ENCODE results near the gene PXMP4.
A peak's percentile ranks its signal among the peaks of the same experiment; 100 is the strongest.

The PXMP4 gene

DNA sequence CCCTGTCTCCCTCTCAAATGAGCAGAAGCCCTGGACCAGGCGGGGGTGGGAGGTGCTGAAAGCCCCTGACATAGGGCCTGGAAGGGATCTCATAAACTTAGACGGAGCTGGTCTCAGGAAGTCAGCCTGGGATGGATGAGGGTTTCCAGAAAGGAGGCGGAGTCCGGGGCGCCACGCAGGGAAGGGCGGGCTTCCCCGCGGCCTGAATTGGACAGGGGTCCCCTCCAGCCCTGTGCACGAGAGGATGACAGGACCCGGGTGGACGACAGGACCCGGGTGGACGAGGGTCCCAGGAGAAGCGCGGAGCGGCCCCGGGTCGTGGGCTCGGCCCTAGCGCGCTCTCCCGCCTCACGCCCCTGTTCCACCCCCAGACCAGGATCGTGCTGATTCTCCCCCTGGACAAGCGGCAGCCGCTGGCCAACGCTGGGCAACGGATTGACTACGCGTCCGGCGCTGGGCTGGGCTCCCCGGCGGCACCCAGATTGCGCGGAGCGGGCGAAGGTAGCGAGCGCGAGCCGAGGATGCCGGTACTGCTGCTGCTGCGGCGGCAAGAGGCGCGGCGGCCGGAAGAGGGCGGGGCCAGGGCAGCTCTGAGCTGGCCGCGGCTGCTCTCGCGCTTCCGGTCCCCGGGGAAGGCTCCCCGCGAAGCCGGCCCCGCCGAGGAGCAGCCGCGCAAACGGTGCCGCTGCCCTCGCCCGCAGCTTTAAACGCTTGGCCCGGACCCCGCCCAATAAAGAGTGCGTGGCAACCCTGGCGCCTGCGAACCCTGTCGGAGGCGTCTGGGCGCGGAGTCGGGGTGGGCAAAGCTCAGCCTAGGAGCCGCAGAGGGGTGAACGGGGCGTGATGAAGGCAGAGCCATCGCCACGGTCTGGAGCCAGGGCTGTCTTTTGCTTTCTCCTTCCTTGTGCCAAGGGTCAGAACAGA, 56.7 kb downstream of the PXMP4 start:
- TF ChIP-seq POLR2AphosphoS5 (IDR thresholded peaks at IDR 0.05; ENCODE audit: low read depth, low read length), result peak; percentile 85
- TF ChIP-seq FOXP2 (optimal IDR thresholded peaks at IDR 0.05; ENCODE audit: borderline replicate concordance, extremely low read depth, extremely low read length, insufficient read depth), result peak; percentile 37
- peak; percentile 47; the same call in 1 of the 2 replicates for TF ChIP-seq TAF1 (IDR thresholded peaks at IDR 0.05; ENCODE audit: borderline replicate concordance, insufficient read depth, low read length)
- TF ChIP-seq, protein P1, sequence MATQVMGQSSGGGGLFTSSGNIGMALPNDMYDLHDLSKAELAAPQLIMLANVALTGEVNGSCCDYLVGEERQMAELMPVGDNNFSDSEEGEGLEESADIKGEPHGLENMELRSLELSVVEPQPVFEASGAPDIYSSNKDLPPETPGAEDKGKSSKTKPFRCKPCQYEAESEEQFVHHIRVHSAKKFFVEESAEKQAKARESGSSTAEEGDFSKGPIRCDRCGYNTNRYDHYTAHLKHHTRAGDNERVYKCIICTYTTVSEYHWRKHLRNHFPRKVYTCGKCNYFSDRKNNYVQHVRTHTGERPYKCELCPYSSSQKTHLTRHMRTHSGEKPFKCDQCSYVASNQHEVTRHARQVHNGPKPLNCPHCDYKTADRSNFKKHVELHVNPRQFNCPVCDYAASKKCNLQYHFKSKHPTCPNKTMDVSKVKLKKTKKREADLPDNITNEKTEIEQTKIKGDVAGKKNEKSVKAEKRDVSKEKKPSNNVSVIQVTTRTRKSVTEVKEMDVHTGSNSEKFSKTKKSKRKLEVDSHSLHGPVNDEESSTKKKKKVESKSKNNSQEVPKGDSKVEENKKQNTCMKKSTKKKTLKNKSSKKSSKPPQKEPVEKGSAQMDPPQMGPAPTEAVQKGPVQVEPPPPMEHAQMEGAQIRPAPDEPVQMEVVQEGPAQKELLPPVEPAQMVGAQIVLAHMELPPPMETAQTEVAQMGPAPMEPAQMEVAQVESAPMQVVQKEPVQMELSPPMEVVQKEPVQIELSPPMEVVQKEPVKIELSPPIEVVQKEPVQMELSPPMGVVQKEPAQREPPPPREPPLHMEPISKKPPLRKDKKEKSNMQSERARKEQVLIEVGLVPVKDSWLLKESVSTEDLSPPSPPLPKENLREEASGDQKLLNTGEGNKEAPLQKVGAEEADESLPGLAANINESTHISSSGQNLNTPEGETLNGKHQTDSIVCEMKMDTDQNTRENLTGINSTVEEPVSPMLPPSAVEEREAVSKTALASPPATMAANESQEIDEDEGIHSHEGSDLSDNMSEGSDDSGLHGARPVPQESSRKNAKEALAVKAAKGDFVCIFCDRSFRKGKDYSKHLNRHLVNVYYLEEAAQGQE (IDR thresholded peaks at IDR 0.05; ENCODE audit: insufficient read depth in 1 of 2, low read depth in 2 of 2, low read length in 2 of 2), result no peak; a peak in 1 of 4 replicates
- TF ChIP-seq SIN3A (IDR thresholded peaks at IDR 0.05; ENCODE audit: borderline replicate concordance, insufficient read depth, low read length), result 0 out of 2 replicates have a peak, but pooled peaks have one; percentile 43

DNA sequence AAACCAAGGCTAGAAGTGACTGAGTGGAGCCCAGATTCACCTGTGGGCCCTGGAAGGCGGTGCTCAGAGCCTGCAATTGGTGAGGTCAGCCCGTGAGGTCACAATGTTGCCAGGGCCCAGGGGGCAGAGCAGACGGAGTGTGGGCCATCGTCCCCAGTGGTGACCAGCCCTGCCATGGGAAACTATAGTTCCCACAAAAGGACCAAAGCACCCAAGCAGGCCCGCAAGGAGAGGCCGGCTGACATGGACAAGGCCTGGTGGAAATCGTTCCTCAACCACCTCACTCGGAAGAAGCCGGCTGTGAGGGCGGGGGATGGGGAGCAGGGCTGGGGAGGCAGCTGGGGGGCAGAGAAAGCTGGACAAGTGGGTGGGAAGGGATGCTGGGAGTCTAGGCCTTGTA, 57.9 kb downstream of the PXMP4 start, which contains the start of gene C20orf144:
Gene C20orf144, plus strand, starts transcription at position 156 of the 400 bp plus-strand sequence. Its CDS starts 19 bp downstream, at position 175.
- TF ChIP-seq, protein P1 (IDR thresholded peaks at IDR 0.05; ENCODE audit: insufficient read depth in 1 of 2, low read depth in 2 of 2, low read length in 2 of 2), result no peak
- TF ChIP-seq TAF1 (IDR thresholded peaks at IDR 0.05; ENCODE audit: borderline replicate concordance, insufficient read depth, low read length), result no peak
- TF ChIP-seq SIN3A (IDR thresholded peaks at IDR 0.05; ENCODE audit: borderline replicate concordance, insufficient read depth, low read length), result no peak
- TF ChIP-seq POLR2AphosphoS5 (IDR thresholded peaks at IDR 0.05; ENCODE audit: low read depth, low read length), result no peak
- TF ChIP-seq FOXP2 (optimal IDR thresholded peaks at IDR 0.05; ENCODE audit: borderline replicate concordance, extremely low read depth, extremely low read length, insufficient read depth), result no peak

DNA sequence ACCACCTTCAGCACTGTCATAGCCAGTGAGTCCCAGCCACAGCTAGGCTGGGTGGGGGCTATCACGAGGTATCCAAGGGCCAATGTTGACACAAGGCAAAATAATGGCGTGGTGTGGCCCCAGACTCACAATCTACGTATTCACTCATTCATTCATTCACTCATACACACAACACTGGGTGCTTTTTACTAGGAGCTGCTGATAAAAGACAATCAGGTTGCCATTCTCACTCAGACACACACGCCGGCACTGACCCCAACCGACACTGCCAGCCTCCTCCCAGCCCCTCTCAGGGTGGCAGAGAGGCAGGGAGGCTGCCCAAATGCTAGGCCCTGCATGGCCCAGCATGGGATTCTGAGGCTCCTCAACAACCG, 59.4 kb downstream of the PXMP4 start:
- TF ChIP-seq POLR2AphosphoS5 (IDR thresholded peaks at IDR 0.05; ENCODE audit: low read depth, low read length), result no peak
- no peak for TF ChIP-seq SIN3A (IDR thresholded peaks at IDR 0.05; ENCODE audit: borderline replicate concordance, insufficient read depth, low read length)
- TF ChIP-seq, protein P1 (IDR thresholded peaks at IDR 0.05; ENCODE audit: insufficient read depth in 1 of 2, low read depth in 2 of 2, low read length in 2 of 2), result no peak
- TF ChIP-seq FOXP2 (optimal IDR thresholded peaks at IDR 0.05; ENCODE audit: borderline replicate concordance, extremely low read depth, extremely low read length, insufficient read depth), result no peak
- no peak for TF ChIP-seq TAF1 (IDR thresholded peaks at IDR 0.05; ENCODE audit: borderline replicate concordance, insufficient read depth, low read length)

DNA sequence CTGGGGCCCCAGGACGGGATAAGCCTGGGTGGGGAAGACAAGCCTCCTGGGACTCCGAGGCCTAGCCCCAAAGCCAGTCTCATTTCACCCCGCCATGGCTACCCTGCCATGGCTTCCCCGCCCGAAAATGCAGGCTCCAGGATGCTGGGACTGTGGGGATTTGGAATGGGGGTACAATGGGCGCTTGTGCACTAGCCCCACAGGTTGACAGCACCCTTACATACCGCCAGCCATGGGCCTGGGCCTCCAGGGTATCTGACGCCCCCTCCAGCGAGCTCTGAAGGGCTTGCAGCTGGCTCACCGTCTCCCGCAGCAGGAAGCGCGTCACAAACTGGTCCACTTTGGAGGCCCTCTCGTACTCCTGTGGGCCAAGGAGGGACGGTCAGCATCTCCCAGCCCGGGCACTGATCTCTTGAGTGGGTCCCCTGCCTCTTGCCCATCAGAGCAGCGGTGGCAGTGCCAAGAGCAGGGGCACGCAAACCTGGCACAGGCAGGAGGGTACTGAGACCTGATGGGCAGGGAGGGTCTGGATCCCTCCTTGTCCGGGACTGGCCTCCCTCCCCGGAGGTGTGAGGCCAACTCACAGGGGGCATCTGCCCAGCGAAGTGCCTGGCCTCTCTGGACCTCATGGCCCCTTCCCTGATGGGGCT, 60.0 kb downstream of the PXMP4 start:
- TF ChIP-seq SIN3A (IDR thresholded peaks at IDR 0.05; ENCODE audit: borderline replicate concordance, insufficient read depth, low read length) (no peak), POLR2AphosphoS5 (IDR thresholded peaks at IDR 0.05; ENCODE audit: low read depth, low read length) (no peak), TAF1 (IDR thresholded peaks at IDR 0.05; ENCODE audit: borderline replicate concordance, insufficient read depth, low read length) (no peak), FOXP2 (optimal IDR thresholded peaks at IDR 0.05; ENCODE audit: borderline replicate concordance, extremely low read depth, extremely low read length, insufficient read depth) (no peak)
- TF ChIP-seq, protein P1 (IDR thresholded peaks at IDR 0.05; ENCODE audit: insufficient read depth in 1 of 2, low read depth in 2 of 2, low read length in 2 of 2), result no peak

Measured in PFSK-1 (cell line).